ENCODE measurements around the gene UBR3.
A peak's percentile ranks its signal among the peaks of the same experiment; 100 is the strongest.

UBR3 gene

GRCh38 chr2:170052151-170052550 lies 224.9 kb downstream of the UBR3 start:
- DNase-seq (ENCODE audit: low spot score), result peak; percentile 10

GRCh38 chr2:170054997-170055396 lies 227.7 kb downstream of the UBR3 start:
- DNase-seq (ENCODE audit: low spot score), result no peak

GRCh38 chr2:170056900-170057299 lies 229.6 kb downstream of the UBR3 start:
- DNase-seq (ENCODE audit: low spot score), result no peak

GRCh38 chr2:170063456-170064235 lies 236.4 kb downstream of the UBR3 start:
- DNase-seq (ENCODE audit: low spot score), result no peak

- no peak for DNase-seq (ENCODE audit: low spot score)
These were observed 243.5 kb downstream of the UBR3 start for GRCh38 chr2:170070778-170071177.

DNA sequence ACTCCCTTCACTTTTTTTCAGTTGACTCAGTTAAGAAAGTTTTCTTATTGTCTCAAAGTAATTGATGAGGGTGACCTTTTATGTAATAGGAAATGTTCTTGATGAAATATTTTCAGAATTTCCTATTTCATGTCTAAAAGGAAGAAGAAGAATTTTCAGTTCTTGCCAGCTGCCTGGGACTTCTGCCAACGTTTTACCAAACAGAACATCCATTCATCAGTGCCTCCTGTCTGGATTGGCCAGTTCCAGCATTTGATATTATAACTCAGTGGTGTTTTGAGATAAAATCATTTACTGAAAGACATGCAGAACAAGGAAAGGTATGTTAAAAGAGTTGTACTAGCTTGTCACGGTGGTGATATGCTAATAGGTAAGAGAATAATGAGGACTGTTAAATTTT lies 246.0 kb downstream of the UBR3 start:
- DNase-seq (ENCODE audit: low spot score), result peak; percentile 43

DNA sequence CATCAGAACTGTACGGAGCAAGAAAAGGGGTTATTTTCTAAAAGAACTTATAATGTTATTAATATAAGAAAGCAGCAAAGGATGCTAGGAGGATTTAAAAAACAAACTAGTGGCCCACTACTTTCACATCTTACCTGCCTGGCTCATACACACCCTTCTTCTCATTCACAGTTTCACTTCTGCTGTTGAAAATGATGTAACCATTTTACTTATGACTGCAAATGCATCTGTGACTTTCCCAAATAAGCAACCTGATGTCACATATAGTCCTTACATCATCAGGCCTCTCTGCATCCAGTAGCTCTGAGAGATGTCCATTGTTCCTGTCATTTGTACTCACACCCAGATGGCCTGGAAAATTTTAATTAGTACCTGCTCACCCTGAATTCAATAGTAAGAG lies 248.9 kb downstream of the UBR3 start:
- no peak for DNase-seq (ENCODE audit: low spot score)

DNA sequence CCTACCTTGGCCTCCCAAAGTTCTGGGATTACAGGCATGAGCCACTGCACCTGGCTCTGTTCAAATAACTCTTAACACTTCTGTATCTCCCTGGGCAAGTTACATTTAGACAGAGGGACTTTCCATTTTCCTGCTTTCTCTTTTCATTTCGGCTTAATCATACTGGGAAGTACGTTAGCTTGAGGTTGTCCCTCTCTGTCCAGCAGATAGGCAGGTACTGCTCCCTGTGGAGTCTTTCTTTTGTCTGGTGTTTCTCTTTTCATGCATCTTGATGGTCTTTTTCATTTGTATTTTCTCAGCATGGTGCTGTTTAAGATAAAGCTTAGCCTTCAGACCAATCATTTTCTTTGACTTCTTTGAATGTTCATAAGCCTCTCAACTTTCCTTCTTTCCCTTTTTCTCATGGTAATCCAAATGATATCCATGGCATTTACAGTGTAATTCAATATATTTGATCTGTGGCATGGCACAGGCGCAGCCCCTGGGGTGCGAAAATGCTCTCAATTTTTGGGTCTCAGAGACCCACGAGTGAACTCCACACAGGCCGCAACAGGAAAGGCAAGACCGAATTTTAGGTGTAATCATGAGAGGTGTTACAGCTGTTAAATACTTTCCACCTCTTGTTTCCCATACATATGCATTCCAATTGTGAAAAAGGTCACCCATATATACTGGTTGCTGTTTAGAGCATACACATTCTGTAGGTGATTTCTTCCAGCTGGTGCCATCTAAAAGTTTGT lies 250.7 kb downstream of the UBR3 start:
- no peak for DNase-seq (ENCODE audit: low spot score)

- no peak for DNase-seq (ENCODE audit: low spot score)
These were observed 257.7 kb downstream of the UBR3 start for GRCh38 chr2:170084820-170085491.

GRCh38 chr2:170086117-170086688 lies 258.9 kb downstream of the UBR3 start:
- DNase-seq (ENCODE audit: low spot score), result no peak

DNA sequence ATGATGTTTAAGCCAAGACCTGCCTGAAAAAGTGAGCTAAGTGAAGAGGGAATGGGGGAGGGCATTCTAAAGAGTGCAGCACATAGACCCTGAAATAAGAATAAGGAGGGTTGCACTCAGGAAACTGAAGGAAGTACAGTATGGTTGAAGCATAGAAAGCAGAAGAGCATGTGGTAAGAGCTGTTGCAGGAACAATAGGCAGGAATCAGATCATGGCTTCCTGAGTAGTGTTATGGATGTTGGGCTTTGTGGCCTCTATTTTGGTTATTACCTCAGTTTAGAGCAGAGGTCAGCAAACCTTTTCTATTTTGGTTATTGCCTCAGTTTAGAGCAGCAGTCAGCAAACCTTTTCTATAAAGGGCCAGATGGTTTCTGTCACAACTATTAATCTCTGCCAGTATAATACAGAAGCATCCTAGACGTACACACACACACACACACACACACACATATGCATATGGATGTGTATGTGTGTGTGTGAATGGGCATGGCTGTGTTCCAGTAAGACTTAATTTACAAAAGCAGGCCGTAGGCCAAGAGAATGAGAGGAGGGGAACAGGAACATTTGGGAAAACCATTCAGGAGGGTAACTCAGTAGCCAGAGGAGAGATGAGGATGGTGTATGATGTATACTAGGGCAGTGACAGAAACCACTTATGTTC lies 259.6 kb downstream of the UBR3 start:
- no peak for DNase-seq (ENCODE audit: low spot score)

GRCh38 chr2:170087413-170087793 lies 260.1 kb downstream of the UBR3 start:
- DNase-seq (ENCODE audit: low spot score), result no peak

- no peak for DNase-seq (ENCODE audit: low spot score)
These were observed 261.5 kb downstream of the UBR3 start for GRCh38 chr2:170088776-170089175.

DNA sequence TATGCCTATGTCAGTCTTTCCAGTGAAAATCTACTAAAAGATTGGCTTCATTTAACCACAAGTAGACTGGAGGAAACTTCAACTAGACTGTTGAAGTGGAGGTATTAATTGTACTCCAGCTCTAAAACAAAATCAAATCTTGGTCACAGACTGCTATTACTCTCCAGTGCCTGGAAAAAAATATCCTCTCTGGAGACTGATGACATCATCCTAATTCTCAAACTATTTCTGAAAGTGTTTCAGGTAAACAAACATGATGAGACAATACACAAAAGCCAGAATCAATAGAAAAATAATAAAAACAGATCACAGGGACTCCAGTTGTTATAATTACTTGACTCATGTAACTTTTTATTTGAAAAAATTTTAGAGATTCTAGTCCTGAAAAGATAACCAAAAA lies 263.0 kb downstream of the UBR3 start:
- no peak for DNase-seq (ENCODE audit: low spot score)

- DNase-seq (ENCODE audit: low spot score), result no peak
These were observed 264.2 kb downstream of the UBR3 start for GRCh38 chr2:170091436-170091835.

DNA sequence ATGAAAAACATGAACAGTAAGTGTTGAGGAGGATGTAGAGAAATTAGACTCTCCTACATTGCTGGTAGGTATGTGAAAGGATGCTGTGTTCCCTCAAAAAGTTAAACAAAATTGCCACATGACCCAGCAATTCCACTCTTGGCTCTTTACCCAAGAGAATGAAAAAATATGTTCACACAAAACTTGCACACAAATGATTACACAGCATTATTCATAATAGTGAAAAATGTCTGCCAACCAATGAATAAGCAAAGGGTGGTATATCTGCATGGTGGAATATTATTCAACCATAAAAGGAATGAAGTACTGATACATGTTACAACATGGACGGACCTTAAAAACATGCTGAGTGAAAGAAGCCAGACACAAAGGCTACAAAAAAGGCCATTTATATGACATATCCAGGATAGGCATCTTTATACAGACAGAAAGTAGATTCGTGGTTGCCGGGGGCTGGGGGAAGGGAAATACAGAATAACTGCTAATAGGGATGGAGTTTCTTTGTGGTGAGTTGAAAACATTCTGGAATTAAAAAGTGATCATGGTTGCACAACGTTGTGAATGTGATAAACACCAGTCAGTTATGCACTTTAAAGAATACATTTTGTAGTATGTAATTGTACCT lies 265.3 kb downstream of the UBR3 start:
- no peak for DNase-seq (ENCODE audit: low spot score)

- no peak for DNase-seq (ENCODE audit: low spot score)
These were observed 268.1 kb downstream of the UBR3 start for GRCh38 chr2:170095380-170095779.

- DNase-seq (ENCODE audit: low spot score), result no peak
These were observed 271.5 kb downstream of the UBR3 start for GRCh38 chr2:170098626-170099312.

- DNase-seq (ENCODE audit: low spot score), result no peak
These were observed 274.5 kb downstream of the UBR3 start for GRCh38 chr2:170101789-170102188.

- no peak for DNase-seq (ENCODE audit: low spot score)
These were observed 279.0 kb downstream of the UBR3 start for GRCh38 chr2:170106102-170106840.

Data from GM03348 (cell line).